Astrocyte of the spinal cord (primary cell): ENCODE results near the gene FBXW4.

Experiments used
- DNase-seq: peaks from one replicate; pipeline ENCODE4 v3.0.0; 2011; ENCODE audit warnings: low read depth, low spot score
- H3K4me3 ChIP-seq: 2 replicates; pipeline ENCODE4 v1.5.1; 2011; ENCODE audit warnings: low read depth, mild to moderate bottlenecking, low read length, moderate library complexity
- CTCF ChIP-seq: IDR thresholded peaks from 2 replicates; pipeline ENCODE4 v1.5.1; 2012; ENCODE audit warnings: low read depth, mild to moderate bottlenecking, low read length, inconsistent platforms
- in situ Hi-C: cut with HindIII; loops from 2 replicates; pipeline ENCODE4 v1.10.0; 2017; ENCODE audit warnings: low sequenced_read_pairs

The FBXW4 gene

GRCh38 chr10:101655570-101655969 is 39.4 kb downstream of the FBXW4 start:
- DNase-seq = no peak
- no peak for TF ChIP-seq CTCF
- in situ Hi-C loops = no loop called here
- H3K4me3 ChIP-seq = no peak overlapping the region

- in situ Hi-C loops = no loop called here
- no peak overlapping the region for H3K4me3 ChIP-seq
- DNase-seq = no peak
- no peak for TF ChIP-seq CTCF
These were observed 41.4 kb downstream of the FBXW4 start for GRCh38 chr10:101653536-101653935.

GRCh38 chr10:101651336-101651735 is 43.6 kb downstream of the FBXW4 start:
- in situ Hi-C loops = no loop called here
- TF ChIP-seq CTCF = no peak
- no peak for DNase-seq

GRCh38 chr10:101650863-101651262 is 44.1 kb downstream of the FBXW4 start:
- no peak for DNase-seq
- no peak for TF ChIP-seq CTCF
- no peak overlapping the region for H3K4me3 ChIP-seq
- in situ Hi-C loops = no loop called here

More at GRCh38 chr10:101651336-101651735, 43.6 kb downstream of the FBXW4 start:
- no peak overlapping the region for H3K4me3 ChIP-seq

GRCh38 chr10:101649525-101650085 is 45.4 kb downstream of the FBXW4 start:
- TF ChIP-seq CTCF = no peak
- H3K4me3 ChIP-seq = no peak overlapping the region
- in situ Hi-C loops = no loop called here
- DNase-seq = no peak

- H3K4me3 ChIP-seq = no peak overlapping the region
- no peak for DNase-seq
- in situ Hi-C loops = no loop called here
- TF ChIP-seq CTCF = no peak
These were observed 47.7 kb downstream of the FBXW4 start for GRCh38 chr10:101647255-101647654.

GRCh38 chr10:101646364-101646763 is 48.6 kb downstream of the FBXW4 start:
- in situ Hi-C loops = no loop called here
- DNase-seq = no peak
- H3K4me3 ChIP-seq = no peak overlapping the region
- TF ChIP-seq CTCF = no peak
